B cell (primary cell): ENCODE results near the gene RAD9A.

ENCODE experiments used
- CTCF ChIP-seq: fragments of 200-600 bp; IDR thresholded peaks from one replicate; pipeline ENCODE4 v1.8.0; 2022; ENCODE audit warnings: antibody characterized with exemption, mild to moderate bottlenecking
- EZH2 ChIP-seq: IDR thresholded peaks from 2 replicates; pipeline ENCODE4 v1.6.1; 2012; ENCODE audit warnings: borderline replicate concordance, low read depth, mild to moderate bottlenecking, moderate library complexity, low read length; ENCODE audit not compliant: insufficient read depth, poor library complexity, severe bottlenecking

- TF ChIP-seq CTCF (no peak), EZH2 (no peak)
Observed at GRCh38 chr11:67429038-67429668, 37.4 kb downstream of the RAD9A start.
